Sigmoid colon (tissue), 4 donors: ENCODE data around the gene TNIK.

Experiments
- CTCF ChIP-seq, 4 experiments: fragments of 450-650 bp in 3 of 4; fragments of 200-600 bp in 1 of 4; IDR thresholded peaks; one replicate each; pipeline ENCODE4 v1.5.1; 2016 to 2019; ENCODE audit warnings: antibody characterized with exemption in 4 of 4, mild to moderate bottlenecking in 3 of 4, moderate library complexity in 2 of 4
- EP300 ChIP-seq, 4 donors: sonication (generic); formaldehyde crosslinking; IDR thresholded peaks; one replicate each; pipeline ENCODE4 v1.6.1; 2017; ENCODE audit warnings: antibody characterized with exemption in 4 of 4
- POLR2A ChIP-seq, 2 donors: fragments of 450-650 bp; IDR thresholded peaks; one replicate each; pipeline ENCODE4 v1.6.1; 2016; ENCODE audit warnings: antibody characterized with exemption in 2 of 2, mild to moderate bottlenecking in 2 of 2, moderate library complexity in 2 of 2
- POLR2AphosphoS5 ChIP-seq, 4 donors: sonication (generic); formaldehyde crosslinking; IDR thresholded peaks; one replicate each; pipeline ENCODE4 v1.6.1; 2017; ENCODE audit warnings: antibody characterized with exemption in 4 of 4

DNA sequence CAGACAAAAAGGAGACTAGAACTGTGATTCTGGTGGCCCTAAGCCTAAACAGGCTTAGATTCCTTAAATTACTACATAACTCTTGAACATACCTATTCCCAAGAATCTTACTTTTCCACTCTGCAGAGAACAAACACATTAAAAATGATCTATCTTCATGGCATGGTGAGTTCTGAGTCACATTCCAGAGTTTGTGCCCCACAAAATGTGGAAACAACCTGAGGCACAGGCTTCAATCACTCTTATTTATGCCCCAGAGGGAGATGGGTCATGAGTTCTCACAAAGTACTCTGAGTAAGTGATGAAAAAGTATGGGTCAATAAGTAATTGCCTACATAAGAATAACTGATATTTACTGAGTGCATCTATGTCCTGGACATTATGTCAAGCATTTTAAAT lies 296.1 kb downstream of the TNIK start:
- TF ChIP-seq POLR2A (IDR thresholded peaks at IDR 0.05), result no peak
- no peak for TF ChIP-seq CTCF (IDR thresholded peaks at IDR 0.05)
- no peak for TF ChIP-seq POLR2AphosphoS5 (IDR thresholded peaks at IDR 0.05)
- TF ChIP-seq EP300 (IDR thresholded peaks at IDR 0.05), result no peak
